Brain microvascular endothelial cell (primary cell): ENCODE measurements around the gene RAB11A.

Experiments
- DNase-seq: peaks from one replicate; pipeline ENCODE4 v3.0.0-alpha.2; 2020
- H3K27ac ChIP-seq: fragments of 250-450 bp; sonication (Bioruptor Pico); 2 replicates; pipeline ENCODE4 v1.5.1; 2020; ENCODE audit warnings: mild to moderate bottlenecking, moderate library complexity
- H3K27me3 ChIP-seq: fragments of 250-450 bp; sonication (Bioruptor Pico); replicated peaks from 2 replicates; pipeline ENCODE4 v1.5.1; 2020; ENCODE audit warnings: mild to moderate bottlenecking
- H3K36me3 ChIP-seq: fragments of 250-450 bp; sonication (Bioruptor Pico); replicated peaks from 2 replicates; pipeline ENCODE4 v1.5.1; 2020; ENCODE audit warnings: mild to moderate bottlenecking
- H3K4me3 ChIP-seq: 2 replicates; pipeline ENCODE4 v1.5.1; 2011; ENCODE audit warnings: low read depth, mild to moderate bottlenecking, control low read depth, low read length, moderate library complexity
- CTCF ChIP-seq: IDR thresholded peaks from 2 replicates; pipeline ENCODE4 v1.5.1; 2011; ENCODE audit warnings: low read depth, mild to moderate bottlenecking, moderate library complexity, low read length, control low read depth, inconsistent platforms; ENCODE audit errors: missing control alignments
- in situ Hi-C: cut with HindIII; loops from 2 replicates; pipeline ENCODE4 v1.10.0; 2017; ENCODE audit warnings: low sequenced_read_pairs, low pct_ligation_motif_present

Gene RAB11A

DNA sequence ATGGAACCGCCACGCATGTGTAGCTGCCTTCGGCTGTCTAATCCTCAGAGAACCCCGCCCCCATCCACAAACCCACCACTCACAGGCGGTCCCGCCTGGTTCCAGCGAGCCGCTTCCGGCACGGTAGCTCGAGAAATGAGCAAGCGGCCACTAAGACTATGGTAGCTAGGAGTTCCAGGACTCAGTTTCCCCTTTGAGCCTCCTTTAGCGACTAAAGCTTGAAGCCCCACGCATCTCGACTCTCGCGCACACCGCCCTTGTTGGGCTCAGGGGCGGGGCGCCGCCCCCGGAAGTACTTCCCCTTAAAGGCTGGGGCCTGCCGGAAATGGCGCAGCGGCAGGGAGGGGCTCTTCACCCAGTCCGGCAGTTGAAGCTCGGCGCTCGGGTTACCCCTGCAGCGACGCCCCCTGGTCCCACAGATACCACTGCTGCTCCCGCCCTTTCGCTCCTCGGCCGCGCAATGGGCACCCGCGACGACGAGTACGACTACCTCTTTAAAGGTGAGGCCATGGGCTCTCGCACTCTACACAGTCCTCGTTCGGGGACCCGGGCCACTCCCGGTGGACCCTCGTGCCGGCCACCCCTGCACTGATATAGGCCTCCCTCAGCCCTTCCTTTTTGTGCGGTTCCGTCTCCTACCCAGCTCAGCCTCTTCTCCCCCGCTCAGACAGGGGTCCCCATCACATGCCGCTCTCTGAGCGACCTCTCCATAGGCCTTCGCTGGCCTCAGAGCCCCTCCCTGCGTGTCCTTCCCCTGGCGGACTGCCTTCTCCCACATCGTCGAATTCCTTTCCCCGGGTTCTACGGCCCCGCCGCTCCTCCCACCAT is at the start of gene RAB11A:
Gene RAB11A (plus strand): TSS at position 366 of the 828 bp plus-strand sequence. CDS start 95 bp downstream, at position 461.
- H3K27ac ChIP-seq = peak within 1 kb of the TSS; percentile 80
- no peaks in the 10 kb centered on the region for H3K36me3 ChIP-seq
- H3K27me3 ChIP-seq = no peaks in the 10 kb centered on the region
- in situ Hi-C loops = loop anchor here (25.0 kb wide), 1 partner anchor 232 kb away; no protein-coding TSS in a partner anchor
- peak within 1 kb of the TSS; percentile 97 for H3K4me3 ChIP-seq
- peak; percentile 45 for TF ChIP-seq CTCF
- peak; percentile 91 for DNase-seq

DNA sequence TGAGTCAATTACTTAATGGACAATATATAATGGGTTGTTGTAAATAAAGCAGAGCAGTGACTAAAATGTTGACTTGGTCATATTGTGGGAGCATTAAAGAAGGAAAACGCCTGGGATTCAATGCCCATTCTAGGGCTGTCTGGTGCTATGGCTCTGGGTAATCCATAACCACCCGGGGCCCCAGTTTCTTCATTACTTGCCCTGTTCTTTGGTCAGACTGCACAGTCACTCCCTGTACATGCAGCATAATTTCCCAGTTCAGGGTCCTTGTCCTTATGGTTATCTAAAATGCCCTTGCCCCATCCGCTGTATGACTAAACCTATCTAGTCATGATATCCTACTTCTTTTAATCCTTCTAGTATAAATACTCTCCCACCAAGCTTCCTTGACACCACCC is 49.7 kb upstream of the RAB11A start:
- Histone ChIP-seq H3K27me3 (no peaks in the 10 kb centered on the region), H3K36me3 (no peaks in the 10 kb centered on the region), H3K4me3 (no peak overlapping the region), H3K27ac (peak overlapping the region; percentile 19)
- TF ChIP-seq CTCF = no peak
- in situ Hi-C loops = no loop called here
- peak; percentile 35 for DNase-seq

GRCh38 chr15:65821070-65821469 is 48.2 kb upstream of the RAB11A start:
- in situ Hi-C loops = no loop called here
- Histone ChIP-seq H3K27ac (no peak overlapping the region), H3K27me3 (no peaks in the 10 kb centered on the region), H3K4me3 (no peak overlapping the region), H3K36me3 (no peaks in the 10 kb centered on the region)
- no peak for TF ChIP-seq CTCF
- DNase-seq = no peak

- H3K36me3 ChIP-seq = no peaks in the 10 kb centered on the region
- H3K27me3 ChIP-seq = no peaks in the 10 kb centered on the region
- no peak overlapping the region for H3K27ac ChIP-seq
- no peak overlapping the region for H3K4me3 ChIP-seq
- DNase-seq = no peak
- in situ Hi-C loops = no loop called here
- TF ChIP-seq CTCF = no peak
These were observed 47.0 kb upstream of the RAB11A start for GRCh38 chr15:65822316-65822715.

DNA sequence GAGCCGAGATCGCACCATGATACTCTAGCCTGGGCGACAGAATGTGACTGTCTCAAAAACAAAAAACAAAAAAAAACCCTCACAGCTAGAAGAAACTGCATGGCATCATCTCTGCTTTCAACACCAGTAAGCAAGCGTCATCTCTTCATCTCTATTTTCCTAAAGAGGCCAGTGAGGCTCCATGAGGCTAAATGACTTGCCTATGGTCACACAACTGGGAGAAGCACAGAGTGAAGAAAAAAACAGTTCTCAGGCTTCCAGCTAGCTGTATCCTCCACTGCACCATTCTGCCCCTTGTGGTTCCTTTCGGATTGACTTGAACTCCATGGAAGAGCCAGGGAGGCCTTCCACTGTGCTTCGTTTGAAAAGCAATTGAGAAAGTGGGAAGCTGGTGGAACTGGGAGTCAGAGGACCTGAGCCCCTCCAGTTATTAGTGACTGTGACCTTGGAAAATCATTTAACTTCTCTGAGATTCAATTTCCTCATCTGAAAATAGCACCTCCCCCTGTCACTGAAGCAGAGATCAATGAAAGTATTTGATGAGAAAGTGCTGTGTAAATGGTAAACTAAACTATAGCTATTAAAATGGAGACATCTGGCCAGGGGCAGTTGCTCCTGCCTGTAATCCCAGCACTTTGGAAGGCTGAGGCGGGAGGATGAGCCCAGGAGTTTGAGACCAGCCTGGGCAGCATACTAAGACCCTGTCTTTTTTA is 45.1 kb upstream of the RAB11A start:
- no peak overlapping the region for H3K27ac ChIP-seq
- DNase-seq = peak; percentile 60
- no peaks in the 10 kb centered on the region for H3K27me3 ChIP-seq
- no peaks in the 10 kb centered on the region for H3K36me3 ChIP-seq
- no peak overlapping the region for H3K4me3 ChIP-seq
- in situ Hi-C loops = no loop called here
- peak; percentile 90 for TF ChIP-seq CTCF
